ENCODE measurements around the gene FLNA. TPM values are rescaled to one million over a fixed set of nuclear protein-coding genes. Genes with fewer than 3 reads are reported as not detected.

The FLNA gene
- total RNA-seq, 1 experiment from 2014 or later, result 142 TPM

GRCh38 chrX:154328646-154329045 is 45.8 kb downstream of the FLNA start:
- H3K4me3 ChIP-seq, result no peak overlapping the region
- no peaks in the 10 kb centered on the region for H3K36me3 ChIP-seq
- DNase-seq, result no peak

GRCh38 chrX:154327038-154327820 is 47.2 kb downstream of the FLNA start:
- H3K4me1 ChIP-seq, result peaks cover 7% of the 10 kb centered on the region
- H3K27ac ChIP-seq, result no peak overlapping the region
- no peak for DNase-seq
- no peaks in the 10 kb centered on the region for H3K9me3 ChIP-seq (replicated peaks)
- peaks cover 7% of the 10 kb centered on the region; the same call in 1 of the 2 replicates for H3K27me3 ChIP-seq
- H3K4me3 ChIP-seq, result no peak overlapping the region
- H3K36me3 ChIP-seq, result no peaks in the 10 kb centered on the region

More at GRCh38 chrX:154328646-154329045, 45.8 kb downstream of the FLNA start:
- Histone ChIP-seq H3K9me3 (replicated peaks) (no peaks in the 10 kb centered on the region), H3K27ac (no peak overlapping the region), H3K27me3 (peaks cover 7% of the 10 kb centered on the region; the same call in 1 of the 2 replicates), H3K4me1 (peaks cover 7% of the 10 kb centered on the region)

- DNase-seq, result peak; percentile 28 to 63
- H3K9me3 ChIP-seq (replicated peaks), result no peaks in the 10 kb centered on the region
- peaks cover 7% of the 10 kb centered on the region; the same call in 1 of the 2 replicates for H3K27me3 ChIP-seq
- no peaks in the 10 kb centered on the region for H3K36me3 ChIP-seq
- H3K27ac ChIP-seq, result no peak overlapping the region
- H3K4me1 ChIP-seq, result peaks cover 7% of the 10 kb centered on the region
- H3K4me3 ChIP-seq, result no peak overlapping the region
These were observed 48.9 kb downstream of the FLNA start for GRCh38 chrX:154325541-154325940.

GRCh38 chrX:154323537-154323936 is 50.9 kb downstream of the FLNA start:
- H3K9me3 ChIP-seq (replicated peaks), result no peaks in the 10 kb centered on the region
- no peak overlapping the region for H3K4me3 ChIP-seq
- no peaks in the 10 kb centered on the region for H3K36me3 ChIP-seq
- peaks cover 7% of the 10 kb centered on the region; the same call in 1 of the 2 replicates for H3K27me3 ChIP-seq
- DNase-seq, result no peak
- H3K27ac ChIP-seq, result no peak overlapping the region
- peaks cover 7% of the 10 kb centered on the region for H3K4me1 ChIP-seq

GRCh38 chrX:154322890-154323289 is 51.5 kb downstream of the FLNA start:
- Histone ChIP-seq H3K36me3 (no peaks in the 10 kb centered on the region), H3K27ac (no peak overlapping the region), H3K4me3 (no peak overlapping the region), H3K4me1 (peaks cover 7% of the 10 kb centered on the region), H3K27me3 (peaks cover 7% of the 10 kb centered on the region; the same call in 1 of the 2 replicates), H3K9me3 (replicated peaks) (no peaks in the 10 kb centered on the region)
- DNase-seq, result no peak

GRCh38 chrX:154321594-154321993 is 52.8 kb downstream of the FLNA start:
- Histone ChIP-seq H3K9me3 (replicated peaks) (no peaks in the 10 kb centered on the region), H3K27me3 (peaks cover 7% of the 10 kb centered on the region; the same call in 1 of the 2 replicates), H3K4me1 (peaks cover 7% of the 10 kb centered on the region), H3K27ac (no peak overlapping the region), H3K4me3 (no peak overlapping the region), H3K36me3 (no peaks in the 10 kb centered on the region)
- peak in 1 of 2 experiments; percentile 9 for DNase-seq

GRCh38 chrX:154321152-154321551 is 53.3 kb downstream of the FLNA start:
- no peak overlapping the region for H3K4me3 ChIP-seq
- H3K9me3 ChIP-seq (replicated peaks), result no peaks in the 10 kb centered on the region
- DNase-seq, result no peak

GRCh38 chrX:154320406-154320805 is 54.0 kb downstream of the FLNA start:
- no peak overlapping the region for H3K4me3 ChIP-seq
- H3K9me3 ChIP-seq (replicated peaks), result no peaks in the 10 kb centered on the region
- H3K27ac ChIP-seq, result no peak overlapping the region
- peaks cover 7% of the 10 kb centered on the region; the same call in 1 of the 2 replicates for H3K27me3 ChIP-seq
- no peaks in the 10 kb centered on the region for H3K36me3 ChIP-seq
- peaks cover 6% of the 10 kb centered on the region for H3K4me1 ChIP-seq
- no peak for DNase-seq

More at GRCh38 chrX:154321152-154321551, 53.3 kb downstream of the FLNA start:
- no peak overlapping the region for H3K27ac ChIP-seq
- H3K36me3 ChIP-seq, result no peaks in the 10 kb centered on the region
- peaks cover 7% of the 10 kb centered on the region; the same call in 1 of the 2 replicates for H3K27me3 ChIP-seq
- H3K4me1 ChIP-seq, result peaks cover 7% of the 10 kb centered on the region

GRCh38 chrX:154317391-154317995 is 56.9 kb downstream of the FLNA start:
- peak in 1 of 2 experiments; percentile 27 for DNase-seq
- no peaks in the 10 kb centered on the region for H3K4me1 ChIP-seq
- H3K27ac ChIP-seq, result no peak overlapping the region
- no peak overlapping the region for H3K4me3 ChIP-seq
- no peaks in the 10 kb centered on the region for H3K36me3 ChIP-seq
- no peaks in the 10 kb centered on the region for H3K27me3 ChIP-seq
- H3K9me3 ChIP-seq (replicated peaks), result no peaks in the 10 kb centered on the region

- H3K4me3 ChIP-seq, result no peak overlapping the region
- no peaks in the 10 kb centered on the region for H3K36me3 ChIP-seq
- H3K27me3 ChIP-seq, result no peaks in the 10 kb centered on the region
- H3K9me3 ChIP-seq (replicated peaks), result no peaks in the 10 kb centered on the region
- H3K4me1 ChIP-seq, result no peaks in the 10 kb centered on the region
- no peak for DNase-seq
- H3K27ac ChIP-seq, result no peak overlapping the region
These were observed 59.0 kb downstream of the FLNA start for GRCh38 chrX:154315416-154315815.

GRCh38 chrX:154313147-154313546 is 61.3 kb downstream of the FLNA start:
- Histone ChIP-seq H3K36me3 (no peaks in the 10 kb centered on the region), H3K4me3 (no peak overlapping the region), H3K27me3 (no peaks in the 10 kb centered on the region), H3K9me3 (replicated peaks) (no peaks in the 10 kb centered on the region), H3K27ac (no peak overlapping the region), H3K4me1 (no peaks in the 10 kb centered on the region)
- DNase-seq, result no peak

GRCh38 chrX:154312116-154312515 is 62.3 kb downstream of the FLNA start:
- no peak overlapping the region for H3K27ac ChIP-seq
- H3K27me3 ChIP-seq, result no peaks in the 10 kb centered on the region
- H3K36me3 ChIP-seq, result no peaks in the 10 kb centered on the region
- H3K9me3 ChIP-seq (replicated peaks), result no peaks in the 10 kb centered on the region
- H3K4me3 ChIP-seq, result no peak overlapping the region
- H3K4me1 ChIP-seq, result no peaks in the 10 kb centered on the region
- no peak for DNase-seq

- H3K27me3 ChIP-seq, result no peaks in the 10 kb centered on the region
- H3K9me3 ChIP-seq (replicated peaks), result no peaks in the 10 kb centered on the region
- no peaks in the 10 kb centered on the region for H3K36me3 ChIP-seq
- no peak for DNase-seq
- H3K4me1 ChIP-seq, result no peaks in the 10 kb centered on the region
- H3K27ac ChIP-seq, result no peak overlapping the region
- no peak overlapping the region for H3K4me3 ChIP-seq
These were observed 63.6 kb downstream of the FLNA start for GRCh38 chrX:154310616-154311536.

GRCh38 chrX:154309041-154309775 is 65.2 kb downstream of the FLNA start:
- Histone ChIP-seq H3K27ac (no peak overlapping the region), H3K36me3 (no peaks in the 10 kb centered on the region), H3K4me1 (no peaks in the 10 kb centered on the region), H3K9me3 (replicated peaks) (no peaks in the 10 kb centered on the region), H3K4me3 (no peak overlapping the region), H3K27me3 (no peaks in the 10 kb centered on the region)
- DNase-seq, result no peak

Measured in SJCRH30 (cell line).